Breast epithelium (tissue), 3 donors: Measurements from ENCODE around the gene CCNG2.

Experiments
- POLR2A ChIP-seq: fragments of 450-650 bp; IDR thresholded peaks from one replicate; pipeline ENCODE4 v1.6.1; 2016; ENCODE audit warnings: antibody characterized with exemption, mild to moderate bottlenecking, moderate library complexity
- TF ChIP-seq, protein P1 (sequence below), 3 donors: fragments of 450-650 bp; IDR thresholded peaks; one replicate each; pipeline ENCODE4 v1.5.1; 2016 to 2017; ENCODE audit warnings: antibody characterized with exemption in 3 of 3, mild to moderate bottlenecking in 3 of 3, moderate library complexity in 3 of 3

DNA sequence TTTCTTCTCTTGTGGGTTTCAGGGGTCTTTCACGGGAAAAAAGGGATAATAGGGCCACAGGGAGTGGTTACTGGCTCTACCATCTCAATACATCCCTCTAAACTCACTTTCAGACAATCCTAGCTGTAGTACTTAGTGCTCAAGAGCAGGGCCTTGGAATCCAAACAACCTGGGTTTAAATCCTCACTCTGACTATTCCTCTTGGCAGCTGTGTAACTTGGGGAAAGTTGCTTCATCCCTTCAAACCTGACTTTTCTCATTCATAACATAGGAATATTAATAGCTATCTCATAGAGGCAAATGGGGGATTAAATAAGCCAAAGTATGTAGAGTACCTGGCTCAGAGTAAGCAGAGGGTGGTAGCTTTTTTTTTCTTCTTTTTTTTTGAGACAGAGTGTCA lies 32.4 kb downstream of the CCNG2 start:
- TF ChIP-seq, protein P1, sequence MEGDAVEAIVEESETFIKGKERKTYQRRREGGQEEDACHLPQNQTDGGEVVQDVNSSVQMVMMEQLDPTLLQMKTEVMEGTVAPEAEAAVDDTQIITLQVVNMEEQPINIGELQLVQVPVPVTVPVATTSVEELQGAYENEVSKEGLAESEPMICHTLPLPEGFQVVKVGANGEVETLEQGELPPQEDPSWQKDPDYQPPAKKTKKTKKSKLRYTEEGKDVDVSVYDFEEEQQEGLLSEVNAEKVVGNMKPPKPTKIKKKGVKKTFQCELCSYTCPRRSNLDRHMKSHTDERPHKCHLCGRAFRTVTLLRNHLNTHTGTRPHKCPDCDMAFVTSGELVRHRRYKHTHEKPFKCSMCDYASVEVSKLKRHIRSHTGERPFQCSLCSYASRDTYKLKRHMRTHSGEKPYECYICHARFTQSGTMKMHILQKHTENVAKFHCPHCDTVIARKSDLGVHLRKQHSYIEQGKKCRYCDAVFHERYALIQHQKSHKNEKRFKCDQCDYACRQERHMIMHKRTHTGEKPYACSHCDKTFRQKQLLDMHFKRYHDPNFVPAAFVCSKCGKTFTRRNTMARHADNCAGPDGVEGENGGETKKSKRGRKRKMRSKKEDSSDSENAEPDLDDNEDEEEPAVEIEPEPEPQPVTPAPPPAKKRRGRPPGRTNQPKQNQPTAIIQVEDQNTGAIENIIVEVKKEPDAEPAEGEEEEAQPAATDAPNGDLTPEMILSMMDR (IDR thresholded peaks at IDR 0.05), result no peak
- no peak for TF ChIP-seq POLR2A
